Thoracic aorta (tissue), 2 donors: Measurements from ENCODE around the gene EXOC4. TPM values are rescaled to one million over a fixed set of nuclear protein-coding genes. Genes with fewer than 3 reads are reported as not detected.

Experiments used
- ATAC-seq: fragments of 150-250 bp; one replicate; pipeline ENCODE4 v1.8.0; 2017; ENCODE audit warnings: low read depth; ENCODE audit not compliant: insufficient number of reproducible peaks, low FRiP score
- DNase-seq: peaks from one replicate; pipeline ENCODE4 v3.0.0-alpha.2; 2020; ENCODE audit warnings: low spot score
- H3K27ac ChIP-seq, 2 donors: fragments of 200-600 bp; sonication (generic); 1 replicate in 1 of 2; 2 replicates in 1 of 2; pipeline ENCODE4 v1.5.1; 2016; ENCODE audit warnings: mild to moderate bottlenecking in 2 of 2, moderate library complexity in 2 of 2
- H3K27me3 ChIP-seq: fragments of 200-600 bp; sonication (generic); replicated peaks from 2 replicates; pipeline ENCODE4 v1.6.0; 2016; ENCODE audit warnings: mild to moderate bottlenecking; ENCODE audit not compliant: insufficient read depth
- H3K36me3 ChIP-seq: fragments of 200-600 bp; sonication (generic); one replicate; pipeline ENCODE4 v1.5.1; 2016
- H3K4me1 ChIP-seq, 2 donors: fragments of 200-600 bp; sonication (generic); 1 replicate in 1 of 2; 2 replicates in 1 of 2; pipeline versions ENCODE4 v1.5.1 to v1.6.0; 2016; ENCODE audit warnings: low read depth in 2 of 2, mild to moderate bottlenecking in 1 of 2; ENCODE audit not compliant: control insufficient read depth in 1 of 2
- H3K4me3 ChIP-seq: fragments of 200-600 bp; sonication (generic); 2 replicates; pipeline ENCODE4 v1.5.1; 2016; ENCODE audit warnings: mild to moderate bottlenecking
- H3K9me3 ChIP-seq: fragments of 200-600 bp; sonication (generic); 2 replicates; pipeline ENCODE4 v1.5.1; 2016
- CTCF ChIP-seq: fragments of 200-600 bp; sonication (generic); IDR thresholded peaks from one replicate; pipeline ENCODE4 v1.5.1; 2019; ENCODE audit warnings: antibody characterized with exemption
- total RNA-seq, 2 donors: library from RNA; depleted of rRNA; stranded (reverse); fragments of >200 nt; gene quantifications; one replicate each; pipeline versions ENCODE4 v1.1.0 to v1.2.3, GENCODE V29; 2016

EXOC4 gene
- total RNA-seq, 2 donors from 2014 or later: 65.3 to 72.8 TPM

- H3K27me3 ChIP-seq: no peaks in the 10 kb centered on the region
- no peak for DNase-seq
- no peak for TF ChIP-seq CTCF
- no peak overlapping the region for H3K27ac ChIP-seq
- H3K9me3 ChIP-seq: no peaks in the 10 kb centered on the region
- H3K4me3 ChIP-seq: no peak overlapping the region
- no peaks in the 10 kb centered on the region for H3K36me3 ChIP-seq
- ATAC-seq: no peak
- H3K4me1 ChIP-seq: no peaks in the 10 kb centered on the region
Measured at GRCh38 chr7:133781486-133782090, 528.7 kb downstream of the EXOC4 start.

GRCh38 chr7:133782470-133782869, 529.6 kb downstream of the EXOC4 start:
- TF ChIP-seq CTCF: no peak
- Histone ChIP-seq H3K36me3 (no peaks in the 10 kb centered on the region), H3K27me3 (no peaks in the 10 kb centered on the region), H3K4me3 (no peak overlapping the region), H3K9me3 (no peaks in the 10 kb centered on the region), H3K4me1 (no peaks in the 10 kb centered on the region), H3K27ac (no peak overlapping the region)
- no peak for DNase-seq
- no peak for ATAC-seq

DNA sequence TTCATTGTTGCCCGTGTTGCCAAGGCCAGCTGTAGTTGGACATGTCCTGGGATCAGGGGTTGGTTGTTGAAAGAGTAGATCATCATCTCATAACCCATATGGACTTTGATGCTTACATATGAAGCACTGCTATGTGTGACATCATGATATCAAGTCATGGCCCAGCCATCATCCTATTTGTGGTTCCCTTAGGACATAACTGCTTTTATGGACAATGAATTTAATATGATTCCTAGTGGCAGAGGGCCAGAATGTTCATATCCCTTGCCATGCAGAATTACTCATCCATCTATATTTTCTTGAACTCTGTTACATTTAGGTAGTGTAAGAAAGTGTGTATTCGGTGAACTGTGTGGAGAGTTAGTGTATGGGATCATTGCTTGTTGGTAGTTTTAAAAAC, 530.4 kb downstream of the EXOC4 start:
- no peak for DNase-seq
- Histone ChIP-seq H3K36me3 (no peaks in the 10 kb centered on the region), H3K9me3 (no peaks in the 10 kb centered on the region), H3K27me3 (no peaks in the 10 kb centered on the region), H3K4me1 (no peaks in the 10 kb centered on the region), H3K27ac (no peak overlapping the region), H3K4me3 (no peak overlapping the region)
- no peak for TF ChIP-seq CTCF
- no peak for ATAC-seq

- TF ChIP-seq CTCF: no peak
- ATAC-seq: no peak
- Histone ChIP-seq H3K36me3 (no peaks in the 10 kb centered on the region), H3K27me3 (no peaks in the 10 kb centered on the region), H3K4me1 (no peaks in the 10 kb centered on the region), H3K4me3 (no peak overlapping the region), H3K9me3 (no peaks in the 10 kb centered on the region), H3K27ac (no peak overlapping the region)
- no peak for DNase-seq
Measured at GRCh38 chr7:133784486-133785001, 531.7 kb downstream of the EXOC4 start.

GRCh38 chr7:133786401-133786937, 533.6 kb downstream of the EXOC4 start:
- DNase-seq (no peak), ATAC-seq (no peak)
- Histone ChIP-seq H3K4me3 (no peak overlapping the region), H3K27me3 (no peaks in the 10 kb centered on the region), H3K27ac (no peak overlapping the region), H3K9me3 (no peaks in the 10 kb centered on the region), H3K4me1 (no peaks in the 10 kb centered on the region), H3K36me3 (no peaks in the 10 kb centered on the region)
- no peak for TF ChIP-seq CTCF
